OCI-LY1 (cell line): Measurements from ENCODE around the gene CCND1.

Experiments
- H2AFZ ChIP-seq: fragments of 200-600 bp; sonication (generic), shearing (Covaris generic); 2 replicates; pipeline ENCODE4 v1.6.0; 2014; ENCODE audit warnings: antibody characterized with exemption, mild to moderate bottlenecking, low read length
- H3F3A ChIP-seq: fragments of 200-600 bp; sonication (generic), shearing (Covaris generic); 2 replicates; pipeline ENCODE4 v1.6.0; 2014; ENCODE audit warnings: mild to moderate bottlenecking, antibody characterized with exemption, low read length, moderate library complexity; ENCODE audit not compliant: insufficient read depth
- H3K27ac ChIP-seq: fragments of 200-600 bp; sonication (generic); 2 replicates; pipeline ENCODE4 v1.5.1; 2014; ENCODE audit warnings: low read length, mixed run types, mild to moderate bottlenecking, low read depth; ENCODE audit not compliant: poor library complexity, severe bottlenecking
- H3K27me3 ChIP-seq: fragments of 200-600 bp; sonication (generic); 2 replicates; pipeline ENCODE4 v1.6.0; 2014; ENCODE audit warnings: antibody characterized with exemption, mild to moderate bottlenecking, low read length, moderate library complexity; ENCODE audit not compliant: insufficient read depth
- H3K36me3 ChIP-seq: fragments of 200-600 bp; sonication (generic); 2 replicates; pipeline ENCODE4 v1.6.1; 2014; ENCODE audit warnings: mild to moderate bottlenecking, antibody characterized with exemption, low read length, moderate library complexity, mixed read lengths; ENCODE audit not compliant: insufficient read depth
- H3K4me1 ChIP-seq: fragments of 200-600 bp; sonication (generic); 2 replicates; pipeline ENCODE4 v1.5.1; 2014; ENCODE audit warnings: mild to moderate bottlenecking, low read length, moderate library complexity; ENCODE audit not compliant: insufficient read depth, severe bottlenecking
- H3K4me2 ChIP-seq: fragments of 200-600 bp; sonication (generic), shearing (Covaris generic); 2 replicates; pipeline ENCODE4 v1.6.1; 2014; ENCODE audit warnings: low read length
- H3K4me3 ChIP-seq: fragments of 200-600 bp; sonication (generic); 2 replicates; pipeline ENCODE4 v1.5.1; 2014; ENCODE audit warnings: low read length, low read depth, mild to moderate bottlenecking, mixed read lengths; ENCODE audit not compliant: poor library complexity, severe bottlenecking
- H3K79me2 ChIP-seq: fragments of 200-600 bp; shearing (Covaris generic); 2 replicates; pipeline ENCODE4 v1.6.1; 2016; ENCODE audit warnings: mixed run types, low read length, mixed read lengths; ENCODE audit not compliant: insufficient read depth
- H3K9ac ChIP-seq: fragments of 200-600 bp; sonication (generic), shearing (Covaris generic); 2 replicates; pipeline ENCODE4 v1.6.1; 2014; ENCODE audit warnings: mild to moderate bottlenecking, low read length, mixed read lengths
- H3K9me2 ChIP-seq: fragments of 200-600 bp; sonication (generic), shearing (Covaris generic); 2 replicates; pipeline ENCODE4 v1.6.1; 2014; ENCODE audit warnings: low read depth, mild to moderate bottlenecking, low read length, mixed read lengths
- H3K9me3 ChIP-seq: fragments of 200-600 bp; shearing (Covaris generic); 2 replicates; pipeline ENCODE4 v1.6.1; 2014; ENCODE audit warnings: low read length, mixed read lengths
- H4K20me1 ChIP-seq: fragments of 200-600 bp; sonication (generic), shearing (Covaris generic); 2 replicates; pipeline ENCODE4 v1.6.0; 2016; ENCODE audit warnings: mild to moderate bottlenecking, low read length; ENCODE audit not compliant: insufficient read depth
- EZH2 ChIP-seq: fragments of 200-600 bp; sonication (generic), shearing (Covaris generic); IDR thresholded peaks from 2 replicates; pipeline ENCODE4 v1.8.0; 2017; ENCODE audit warnings: borderline replicate concordance, mixed run types, mild to moderate bottlenecking, antibody characterized with exemption, low read length, moderate library complexity, mixed read lengths
- TF ChIP-seq, protein P1 (sequence below): fragments of 200-600 bp; sonication (generic), shearing (Covaris generic); IDR thresholded peaks from 2 replicates; pipeline ENCODE4 v1.5.1; 2017; ENCODE audit warnings: mild to moderate bottlenecking, antibody characterized with exemption, low read length, moderate library complexity, mixed read lengths

Gene CCND1

DNA sequence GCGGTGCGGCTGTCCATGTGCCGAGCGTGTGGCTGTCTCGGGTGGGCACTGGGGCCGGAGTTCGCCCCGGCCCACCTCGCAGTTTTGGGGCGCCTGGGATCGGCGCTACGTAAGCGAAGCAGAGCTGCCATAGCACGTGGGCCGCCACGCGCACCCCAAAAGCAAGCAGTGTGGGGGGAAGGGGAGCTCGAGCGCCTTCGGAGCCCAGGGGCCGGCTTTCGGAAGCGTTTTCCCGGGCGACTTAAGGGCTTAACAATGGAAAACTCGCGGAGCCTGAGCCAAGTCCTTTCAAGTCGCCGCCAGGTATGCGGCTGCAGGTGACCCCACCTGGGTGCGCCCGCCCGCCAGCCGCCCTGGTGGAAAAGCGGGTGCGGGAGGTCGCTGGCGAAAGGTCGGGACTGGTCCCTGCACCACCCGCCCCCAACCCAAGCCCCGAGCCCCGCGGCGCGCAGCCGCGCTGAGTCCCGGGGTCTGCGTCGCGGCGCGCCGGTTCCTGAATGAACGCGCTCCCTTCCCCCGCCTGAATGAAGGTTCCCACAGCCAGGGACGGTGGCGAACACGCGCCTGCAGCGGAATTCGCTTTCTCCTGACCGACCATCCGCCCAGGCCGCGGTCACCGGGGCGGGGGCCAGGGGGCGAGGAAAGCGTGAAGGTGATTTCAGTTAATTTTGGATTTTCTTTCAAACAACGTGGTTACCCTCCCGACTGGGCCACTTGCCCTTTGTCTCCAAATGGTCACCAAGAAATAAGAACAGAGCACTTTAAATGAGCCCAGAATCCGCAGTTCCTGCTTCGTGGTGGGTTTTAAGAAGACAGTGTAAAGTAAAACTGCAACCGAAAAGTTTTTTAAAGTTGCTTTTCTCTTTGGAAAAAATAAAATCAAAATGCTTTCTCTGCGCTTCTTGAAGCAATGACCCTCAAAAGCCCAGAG lies 2.8 kb upstream of the CCND1 start:
- Histone ChIP-seq H3F3A (no peaks in the 10 kb centered on the region), H3K9me2 (no peaks in the 10 kb centered on the region), H3K36me3 (no peaks in the 10 kb centered on the region), H2AFZ (no peak overlapping the region), H3K4me2 (no peak overlapping the region), H3K4me1 (no peaks in the 10 kb centered on the region), H3K27ac (no peak overlapping the region), H4K20me1 (no peaks in the 10 kb centered on the region), H3K9ac (no peak overlapping the region), H3K9me3 (no peaks in the 10 kb centered on the region), H3K27me3 (no peaks in the 10 kb centered on the region), H3K79me2 (no peaks in the 10 kb centered on the region), H3K4me3 (no peak overlapping the region)
- TF ChIP-seq, protein P1, sequence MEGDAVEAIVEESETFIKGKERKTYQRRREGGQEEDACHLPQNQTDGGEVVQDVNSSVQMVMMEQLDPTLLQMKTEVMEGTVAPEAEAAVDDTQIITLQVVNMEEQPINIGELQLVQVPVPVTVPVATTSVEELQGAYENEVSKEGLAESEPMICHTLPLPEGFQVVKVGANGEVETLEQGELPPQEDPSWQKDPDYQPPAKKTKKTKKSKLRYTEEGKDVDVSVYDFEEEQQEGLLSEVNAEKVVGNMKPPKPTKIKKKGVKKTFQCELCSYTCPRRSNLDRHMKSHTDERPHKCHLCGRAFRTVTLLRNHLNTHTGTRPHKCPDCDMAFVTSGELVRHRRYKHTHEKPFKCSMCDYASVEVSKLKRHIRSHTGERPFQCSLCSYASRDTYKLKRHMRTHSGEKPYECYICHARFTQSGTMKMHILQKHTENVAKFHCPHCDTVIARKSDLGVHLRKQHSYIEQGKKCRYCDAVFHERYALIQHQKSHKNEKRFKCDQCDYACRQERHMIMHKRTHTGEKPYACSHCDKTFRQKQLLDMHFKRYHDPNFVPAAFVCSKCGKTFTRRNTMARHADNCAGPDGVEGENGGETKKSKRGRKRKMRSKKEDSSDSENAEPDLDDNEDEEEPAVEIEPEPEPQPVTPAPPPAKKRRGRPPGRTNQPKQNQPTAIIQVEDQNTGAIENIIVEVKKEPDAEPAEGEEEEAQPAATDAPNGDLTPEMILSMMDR, result no peak
- TF ChIP-seq EZH2, result no peak

DNA sequence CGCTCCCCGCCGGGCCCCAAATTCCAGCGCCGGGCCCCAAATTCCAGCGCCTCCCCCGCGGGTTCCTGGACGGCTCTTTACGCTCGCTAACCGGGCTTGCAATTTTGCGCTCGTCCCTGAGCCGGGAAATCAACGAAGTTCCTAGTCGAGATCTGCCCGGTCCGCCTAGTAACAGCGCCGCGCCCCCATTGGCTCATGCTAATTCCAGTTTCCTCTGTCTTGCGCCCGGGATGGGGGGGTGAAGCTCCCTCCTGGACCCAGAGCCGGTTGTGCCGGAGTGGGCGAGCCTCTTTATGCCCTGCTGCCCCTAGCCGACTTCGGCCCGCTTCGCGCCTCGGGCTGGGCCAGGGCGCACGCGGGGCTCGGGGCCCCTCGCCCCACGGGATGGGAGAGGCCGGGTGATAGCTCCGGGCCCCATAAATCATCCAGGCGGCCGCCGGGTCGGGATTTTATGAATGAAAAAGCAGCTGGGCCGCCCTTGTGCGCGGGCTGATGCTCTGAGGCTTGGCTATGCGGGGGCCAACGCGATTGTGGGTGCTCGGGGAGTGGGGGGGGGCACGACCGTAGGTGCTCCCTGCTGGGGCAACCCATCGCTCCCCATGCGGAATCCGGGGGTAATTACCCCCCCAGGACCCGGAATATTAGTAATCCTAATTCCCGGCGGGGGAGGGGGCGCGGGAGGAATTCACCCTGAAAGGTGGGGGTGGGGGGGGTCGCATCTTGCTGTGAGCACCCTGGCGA lies 1.8 kb upstream of the CCND1 start:
- H3K4me3 ChIP-seq, result no peak overlapping the region
- no peaks in the 10 kb centered on the region for H4K20me1 ChIP-seq
- H3K4me1 ChIP-seq, result no peaks in the 10 kb centered on the region
- no peaks in the 10 kb centered on the region for H3F3A ChIP-seq
- no peak overlapping the region for H3K9ac ChIP-seq
- H3K27ac ChIP-seq, result no peak overlapping the region
- no peak overlapping the region for H2AFZ ChIP-seq
- no peaks in the 10 kb centered on the region for H3K27me3 ChIP-seq
- H3K36me3 ChIP-seq, result no peaks in the 10 kb centered on the region
- no peaks in the 10 kb centered on the region for H3K9me2 ChIP-seq
- H3K9me3 ChIP-seq, result no peaks in the 10 kb centered on the region
- no peak for TF ChIP-seq EZH2
- TF ChIP-seq, protein P1, result no peak
- H3K4me2 ChIP-seq, result no peak overlapping the region
- H3K79me2 ChIP-seq, result no peaks in the 10 kb centered on the region

DNA sequence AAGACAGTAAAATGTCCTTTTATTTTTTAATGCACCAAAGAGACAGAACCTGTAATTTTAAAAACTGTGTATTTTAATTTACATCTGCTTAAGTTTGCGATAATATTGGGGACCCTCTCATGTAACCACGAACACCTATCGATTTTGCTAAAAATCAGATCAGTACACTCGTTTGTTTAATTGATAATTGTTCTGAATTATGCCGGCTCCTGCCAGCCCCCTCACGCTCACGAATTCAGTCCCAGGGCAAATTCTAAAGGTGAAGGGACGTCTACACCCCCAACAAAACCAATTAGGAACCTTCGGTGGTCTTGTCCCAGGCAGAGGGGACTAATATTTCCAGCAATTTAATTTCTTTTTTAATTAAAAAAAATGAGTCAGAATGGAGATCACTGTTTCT lies 1.1 kb upstream of the CCND1 start:
- Histone ChIP-seq H2AFZ (no peak overlapping the region), H4K20me1 (no peaks in the 10 kb centered on the region)

More for the DNA sequence above, 1.1 kb upstream of the CCND1 start:
- H3K9ac ChIP-seq, result no peak overlapping the region
- TF ChIP-seq EZH2, result no peak
- no peaks in the 10 kb centered on the region for H3K79me2 ChIP-seq
- no peak overlapping the region for H3K27ac ChIP-seq
- no peaks in the 10 kb centered on the region for H3K4me1 ChIP-seq
- H3K36me3 ChIP-seq, result no peaks in the 10 kb centered on the region
- no peaks in the 10 kb centered on the region for H3K9me3 ChIP-seq
- H3K27me3 ChIP-seq, result no peaks in the 10 kb centered on the region
- H3K9me2 ChIP-seq, result no peaks in the 10 kb centered on the region
- no peak overlapping the region for H3K4me3 ChIP-seq
- H3K4me2 ChIP-seq, result no peak overlapping the region
- no peaks in the 10 kb centered on the region for H3F3A ChIP-seq
